Keratinocyte (primary cell): Measurements from ENCODE around the gene SCN8A. TPM values are rescaled to one million over a fixed set of nuclear protein-coding genes. Genes with fewer than 3 reads are reported as not detected.

Experiments
- DNase-seq: peaks from one replicate; pipeline ENCODE4 v3.0.0-alpha.2; 2011; ENCODE audit warnings: low read depth, missing footprints, low spot score
- FAIRE-seq: peaks from 2 replicates; lab custom pipeline; 2011; peaks lifted over from hg19 to GRCh38; lab: Jason Lieb, UNC
- H2AFZ ChIP-seq: 2 replicates; pipeline ENCODE4 v1.6.0; 2012; ENCODE audit warnings: low read length, control low read depth, inconsistent platforms; ENCODE audit not compliant: control insufficient read depth
- H3K27ac ChIP-seq: 2 replicates; pipeline ENCODE4 v1.5.1; 2011; ENCODE audit warnings: low read length; ENCODE audit not compliant: control insufficient read depth, insufficient read depth
- H3K27me3 ChIP-seq: 3 replicates; pipeline ENCODE4 v1.6.0; 2011; ENCODE audit warnings: low read length; ENCODE audit not compliant: control insufficient read depth, insufficient read depth; ENCODE audit errors: extremely low read depth
- H3K36me3 ChIP-seq, 2 experiments: 2 replicates in 1 of 2; 3 replicates in 1 of 2; pipeline ENCODE4 v1.5.1; 2011; ENCODE audit warnings: low read length in 2 of 2, mild to moderate bottlenecking in 1 of 2; ENCODE audit not compliant: control insufficient read depth in 2 of 2, insufficient read depth in 2 of 2; ENCODE audit errors: extremely low read depth in 1 of 2
- H3K4me1 ChIP-seq: 3 replicates; pipeline ENCODE4 v1.5.1; 2011; ENCODE audit warnings: low read length; ENCODE audit not compliant: control insufficient read depth, insufficient read depth; ENCODE audit errors: extremely low read depth
- H3K4me2 ChIP-seq: 3 replicates; pipeline ENCODE4 v1.6.0; 2011; ENCODE audit warnings: low read depth, low read length; ENCODE audit not compliant: control insufficient read depth, insufficient read depth; ENCODE audit errors: extremely low read depth
- H3K4me3 ChIP-seq, 3 experiments: fragments of 200-600 bp in 1 of 3; sonication (generic) in 1 of 3; 2 replicates in 2 of 3; 3 replicates in 1 of 3; pipeline ENCODE4 v1.5.1; 2011 to 2016; ENCODE audit warnings: low read length in 3 of 3, mild to moderate bottlenecking in 3 of 3, control low read depth in 2 of 3, inconsistent platforms in 1 of 3, low read depth in 1 of 3, mixed read lengths in 1 of 3, mixed run types in 1 of 3, moderate library complexity in 1 of 3; ENCODE audit not compliant: control insufficient read depth in 2 of 3, insufficient read depth in 2 of 3; ENCODE audit errors: extremely low read depth in 1 of 3
- H3K79me2 ChIP-seq: 2 replicates; pipeline ENCODE4 v1.6.0; 2012; ENCODE audit warnings: low read length; ENCODE audit not compliant: control insufficient read depth, insufficient read depth
- H3K9ac ChIP-seq: 3 replicates; pipeline ENCODE4 v1.6.0; 2011; ENCODE audit warnings: low read length; ENCODE audit not compliant: control insufficient read depth, insufficient read depth; ENCODE audit errors: extremely low read depth
- H3K9me1 ChIP-seq: 3 replicates; pipeline ENCODE4 v1.6.0; 2011; ENCODE audit warnings: low read length; ENCODE audit not compliant: control insufficient read depth, insufficient read depth; ENCODE audit errors: extremely low read depth
- H3K9me3 ChIP-seq: 2 replicates; pipeline ENCODE4 v1.5.1; 2012; ENCODE audit warnings: low read depth, low read length; ENCODE audit not compliant: control insufficient read depth
- H4K20me1 ChIP-seq: 3 replicates; pipeline ENCODE4 v1.6.0; 2011; ENCODE audit warnings: low read length; ENCODE audit not compliant: control insufficient read depth, insufficient read depth; ENCODE audit errors: extremely low read depth
- CTCF ChIP-seq, 3 experiments: IDR thresholded peaks in 1 of 3; conservative IDR thresholded peaks in 1 of 3; optimal IDR thresholded peaks in 1 of 3; 2 replicates in 2 of 3; 3 replicates in 1 of 3; pipeline versions ENCODE3 to v1.5.1; 2011; ENCODE audit warnings: low read length in 3 of 3, mild to moderate bottlenecking in 3 of 3, moderate library complexity in 2 of 3, control low read depth in 1 of 3, inconsistent platforms in 1 of 3; ENCODE audit not compliant: insufficient read depth in 2 of 3; ENCODE audit errors: extremely low read depth in 1 of 3
- EZH2 ChIP-seq: IDR thresholded peaks from one replicate; pipeline ENCODE4 v1.6.1; 2012; ENCODE audit warnings: inconsistent platforms, mild to moderate bottlenecking, low read length, moderate library complexity
- dilution Hi-C: fragments of 300-500 bp; cut with MboI; formaldehyde crosslinking; loops from one replicate; pipeline ENCODE4 v1.7.0; 2020; ENCODE audit warnings: low sequenced_read_pairs; ENCODE audit not compliant: extremely low pct_ligation_motif_present
- polyA plus RNA-seq, 5 experiments: library from polyadenylated mRNA; depleted of rRNA in 3 of 5; stranded (reverse) in 3 of 5; stranded (forward) in 1 of 5; unstranded in 1 of 5; fragments of >200 nt; gene quantifications; 1 replicate in 1 of 5; 2 replicates in 3 of 5; 3 replicates in 1 of 5; pipeline versions ENCODE4 v1.2.1 to v1.2.3, GENCODE V29; 2011 to 2012; ENCODE audit warnings: missing spikeins in 2 of 5, low read depth in 1 of 5, low replicate concordance in 1 of 5

The SCN8A gene
- polyA plus RNA-seq, 1 donor (not counting 4 experiments of a cell fraction or from before 2014, with no cell fraction given) = 1.1 TPM

GRCh38 chr12:51845482-51845881 is 254.4 kb downstream of the SCN8A start:
- Histone ChIP-seq H3K9me3 (no peaks in the 10 kb centered on the region), H3K27me3 (peaks cover 75% of the 10 kb centered on the region), H3K27ac (no peak overlapping the region), H3K79me2 (no peaks in the 10 kb centered on the region), H3K9ac (no peak overlapping the region), H3K4me1 (no peaks in the 10 kb centered on the region), H3K9me1 (no peaks in the 10 kb centered on the region), H2AFZ (no peak overlapping the region), H3K4me3 (no peak overlapping the region), H3K4me2 (no peak overlapping the region), H4K20me1 (no peaks in the 10 kb centered on the region), H3K36me3 (no peaks in the 10 kb centered on the region)
- no peak for DNase-seq
- dilution Hi-C loops = no loop called here
- FAIRE-seq = no peak
- TF ChIP-seq EZH2 (no peak), CTCF (optimal IDR thresholded peaks at IDR 0.05 in 1 of 3, IDR thresholded peaks at IDR 0.05 in 1 of 3, conservative IDR thresholded peaks at IDR 0.05 in 1 of 3; ENCODE audit: extremely low read depth in 1 of 3, insufficient read depth in 2 of 3, low read length in 3 of 3) (no peak)

GRCh38 chr12:51846271-51846691 is 255.2 kb downstream of the SCN8A start:
- no peaks in the 10 kb centered on the region for H3K9me1 ChIP-seq
- FAIRE-seq = no peak
- H3K4me3 ChIP-seq = no peak overlapping the region
- H3K4me1 ChIP-seq = no peaks in the 10 kb centered on the region
- H3K27ac ChIP-seq = no peak overlapping the region
- DNase-seq = no peak
- no peak overlapping the region for H3K4me2 ChIP-seq
- peaks cover 72% of the 10 kb centered on the region for H3K27me3 ChIP-seq
- H3K9ac ChIP-seq = no peak overlapping the region
- no peaks in the 10 kb centered on the region for H3K36me3 ChIP-seq
- no peak overlapping the region for H2AFZ ChIP-seq
- H4K20me1 ChIP-seq = no peaks in the 10 kb centered on the region
- TF ChIP-seq CTCF (optimal IDR thresholded peaks at IDR 0.05 in 1 of 3, IDR thresholded peaks at IDR 0.05 in 1 of 3, conservative IDR thresholded peaks at IDR 0.05 in 1 of 3; ENCODE audit: extremely low read depth in 1 of 3, insufficient read depth in 2 of 3, low read length in 3 of 3) (no peak), EZH2 (no peak)
- dilution Hi-C loops = no loop called here
- H3K79me2 ChIP-seq = no peaks in the 10 kb centered on the region
- H3K9me3 ChIP-seq = no peaks in the 10 kb centered on the region
